ENCODE results near the gene CYFIP1.
"Not testable (repeated sequence)": the region's sequence is repeated elsewhere in the genome, so short reads cannot be mapped to it uniquely, and the experiment has no call there.

CYFIP1 gene

GRCh38 chr15:22980189-22981050 lies at the start of gene CYFIP1:
CYFIP1 (minus strand) TSS chr15:22980368; CDS start chr15:22947285, 33,083 bp downstream.
- no peak for DNase-seq

- DNase-seq: no peak
Measured at GRCh38 chr15:23026218-23026617, 46.0 kb upstream of the CYFIP1 start.

GRCh38 chr15:23022156-23022555 lies 42.0 kb upstream of the CYFIP1 start:
- no peak for DNase-seq

GRCh38 chr15:23014394-23015000 lies 34.3 kb upstream of the CYFIP1 start:
- DNase-seq: no peak

GRCh38 chr15:23013681-23014080 lies 33.5 kb upstream of the CYFIP1 start:
- DNase-seq: no peak

- DNase-seq: not testable (repeated sequence)
Measured at GRCh38 chr15:23012616-23013015, 32.4 kb upstream of the CYFIP1 start.

GRCh38 chr15:23003736-23004135 lies 23.6 kb upstream of the CYFIP1 start:
- DNase-seq: no peak

GRCh38 chr15:23002920-23003319 lies 22.8 kb upstream of the CYFIP1 start:
- DNase-seq: no peak

GRCh38 chr15:22995795-22996194 lies 15.6 kb upstream of the CYFIP1 start:
- no peak for DNase-seq

- DNase-seq: no peak
Measured at GRCh38 chr15:22992024-22992326, 11.8 kb upstream of the CYFIP1 start.

- no peak for DNase-seq
Measured at GRCh38 chr15:22989576-22990477, 9.7 kb upstream of the CYFIP1 start.

GRCh38 chr15:22988811-22989210 lies 8.6 kb upstream of the CYFIP1 start:
- no peak for DNase-seq

- not testable (repeated sequence) for DNase-seq
Measured at GRCh38 chr15:22981931-22982330, 1.8 kb upstream of the CYFIP1 start.

GRCh38 chr15:22981051-22981840 lies 1.1 kb upstream of the CYFIP1 start:
- DNase-seq: no peak

GRCh38 chr15:22979238-22980188 lies 655 bp downstream of the CYFIP1 start:
- DNase-seq: no peak

- DNase-seq: no peak
Measured at GRCh38 chr15:22978691-22979237, 1.4 kb downstream of the CYFIP1 start.

- no peak for DNase-seq
Measured at GRCh38 chr15:22974745-22975144, 5.4 kb downstream of the CYFIP1 start.

GRCh38 chr15:22973987-22974386 lies 6.2 kb downstream of the CYFIP1 start:
- no peak for DNase-seq

- DNase-seq: no peak
Measured at GRCh38 chr15:22973286-22973685, 6.9 kb downstream of the CYFIP1 start.

GRCh38 chr15:22969489-22969888 lies 10.7 kb downstream of the CYFIP1 start:
- DNase-seq: no peak

GRCh38 chr15:22968366-22968765 lies 11.8 kb downstream of the CYFIP1 start:
- DNase-seq: no peak
